HG03565 (cell line): ENCODE results near the gene KMT2B.

Experiments used
- ATAC-seq: cut with Tn5 transposase; IDR thresholded peaks from one replicate; pipeline ENCODE4 v1.9.1; 2021; ENCODE audit warnings: mild to moderate bottlenecking, moderate library complexity; ENCODE audit not compliant: unreplicated experiment

KMT2B gene

GRCh38 chr19:35740423-35741202, 22.8 kb downstream of the KMT2B start:
- peak; percentile 33 for ATAC-seq

- no peak for ATAC-seq
These were observed 23.4 kb downstream of the KMT2B start for GRCh38 chr19:35741203-35741515.

GRCh38 chr19:35742121-35742724, 24.4 kb downstream of the KMT2B start, which contains the start of gene IGFLR1:
IGFLR1 (minus strand) TSS chr19:35742452; CDS start chr19:35741180, 1,272 bp downstream.
- ATAC-seq = no peak

- ATAC-seq = no peak
These were observed 26.0 kb downstream of the KMT2B start for GRCh38 chr19:35743640-35744429.

- no peak for ATAC-seq
These were observed 26.9 kb downstream of the KMT2B start for GRCh38 chr19:35744430-35745327.

- peak; percentile 38 for ATAC-seq
These were observed 27.7 kb downstream of the KMT2B start, which contains the start of the genes PSENEN and U2AF1L4 for GRCh38 chr19:35745328-35746086. PSENEN (plus strand) TSS chr19:35745651; CDS start chr19:35745931, 280 bp downstream. U2AF1L4 (minus strand) TSS chr19:35745418; CDS start chr19:35745391, 27 bp downstream.

- no peak for ATAC-seq
These were observed 28.3 kb downstream of the KMT2B start for GRCh38 chr19:35746087-35746462.

GRCh38 chr19:35746531-35746930, 28.7 kb downstream of the KMT2B start:
- no peak for ATAC-seq

- peak; percentile 69 for ATAC-seq
These were observed 30.6 kb downstream of the KMT2B start, which contains the start of gene LIN37 for GRCh38 chr19:35748106-35749020. LIN37 (plus strand) TSS chr19:35748576; CDS start chr19:35748725, 149 bp downstream.

GRCh38 chr19:35750167-35750566, 32.4 kb downstream of the KMT2B start:
- no peak for ATAC-seq

GRCh38 chr19:35751839-35752745, 34.3 kb downstream of the KMT2B start:
- no peak for ATAC-seq

- no peak for ATAC-seq
These were observed 35.0 kb downstream of the KMT2B start for GRCh38 chr19:35752746-35753350.

- ATAC-seq = no peak
These were observed 36.0 kb downstream of the KMT2B start for GRCh38 chr19:35753634-35754369.

GRCh38 chr19:35754370-35755130, 36.7 kb downstream of the KMT2B start:
- no peak for ATAC-seq

GRCh38 chr19:35755131-35755549, 37.3 kb downstream of the KMT2B start:
- ATAC-seq = no peak
